HG03064 (cell line): ENCODE results near the gene PDE4D.
"Not testable (repeated sequence)": the region's sequence is repeated elsewhere in the genome, so short reads cannot be mapped to it uniquely, and the experiment has no call there.

ENCODE experiments used
- ATAC-seq: cut with Tn5 transposase; IDR thresholded peaks from one replicate; pipeline ENCODE4 v1.9.1; 2021; ENCODE audit warnings: low read depth; ENCODE audit not compliant: unreplicated experiment

Gene PDE4D

GRCh38 chr5:59079622-59080620, 813.6 kb downstream of the PDE4D start:
- no peak for ATAC-seq

- no peak for ATAC-seq
These were observed 821.6 kb downstream of the PDE4D start for GRCh38 chr5:59071755-59072549.

GRCh38 chr5:59069438-59070079, 824.0 kb downstream of the PDE4D start:
- ATAC-seq = no peak

GRCh38 chr5:59067956-59068656, 825.4 kb downstream of the PDE4D start:
- no peak for ATAC-seq

- no peak for ATAC-seq
These were observed 827.0 kb downstream of the PDE4D start for GRCh38 chr5:59066367-59067163.

DNA sequence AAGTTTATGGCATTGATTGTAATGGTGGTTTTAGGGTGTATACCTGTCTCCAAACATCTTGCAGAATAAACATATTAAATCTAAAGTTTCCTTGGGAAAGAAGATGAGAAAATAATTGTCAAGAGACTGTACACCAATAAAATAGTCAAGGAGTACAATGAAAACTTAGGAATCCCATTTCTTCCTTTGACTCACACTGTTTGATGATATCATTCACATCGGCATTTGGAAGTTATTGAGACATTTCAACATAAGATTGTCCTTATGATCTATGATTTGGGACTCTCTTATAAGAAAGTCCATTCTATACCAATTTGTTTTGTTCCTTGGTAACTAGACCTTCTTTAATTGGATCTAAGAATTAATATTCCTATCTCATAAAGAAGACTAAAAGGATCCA, 828.0 kb downstream of the PDE4D start:
- no peak for ATAC-seq

DNA sequence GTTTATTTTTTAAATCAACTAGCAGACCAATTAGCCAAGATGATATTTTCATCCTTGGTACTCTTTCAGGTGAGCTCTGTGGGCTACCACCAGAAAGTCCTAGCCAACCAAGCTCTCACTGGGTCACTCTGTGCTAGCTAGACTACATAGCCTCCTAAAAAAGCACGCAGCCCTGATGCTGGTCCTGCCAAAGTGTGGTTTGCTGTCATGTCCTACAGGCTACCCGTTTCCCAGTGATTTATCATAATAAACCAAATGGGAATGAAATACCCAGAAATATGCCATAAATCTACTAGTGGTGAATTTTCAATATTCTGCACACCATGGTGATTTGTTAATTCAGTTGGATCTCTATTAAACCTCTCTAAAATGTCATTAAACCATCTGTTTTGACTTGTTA, 829.2 kb downstream of the PDE4D start:
- ATAC-seq = no peak

DNA sequence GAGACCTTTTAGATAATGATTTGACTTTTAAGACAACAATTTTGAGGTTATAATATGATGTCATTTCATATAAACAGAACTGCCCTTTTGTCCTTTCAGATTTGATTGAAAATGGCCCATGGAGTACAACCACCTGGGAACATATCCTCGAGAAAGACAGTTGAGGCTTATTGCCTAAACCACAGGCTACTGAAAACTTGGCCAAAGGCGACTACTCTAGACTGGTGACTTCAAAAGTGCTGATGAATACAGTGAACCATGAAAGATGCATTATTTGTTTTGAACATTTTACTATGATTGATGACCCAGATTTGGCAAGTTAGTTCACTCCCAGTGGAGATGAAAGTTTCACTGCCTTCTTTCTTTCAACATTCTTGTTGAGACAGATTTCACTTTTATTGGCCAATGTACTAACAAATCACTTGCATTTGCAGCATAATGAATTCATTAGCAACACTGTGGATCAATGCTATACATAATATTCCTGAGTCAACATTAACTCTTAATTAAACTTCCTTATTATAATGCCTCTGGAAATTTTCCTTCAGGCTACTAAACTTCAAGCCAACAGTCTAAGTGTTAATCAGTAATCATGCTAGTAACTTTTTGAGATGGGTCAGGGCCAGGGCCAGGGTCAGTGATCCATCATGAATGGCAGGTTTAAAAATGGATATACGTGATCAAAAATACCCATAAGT, 830.4 kb downstream of the PDE4D start:
- no peak for ATAC-seq

DNA sequence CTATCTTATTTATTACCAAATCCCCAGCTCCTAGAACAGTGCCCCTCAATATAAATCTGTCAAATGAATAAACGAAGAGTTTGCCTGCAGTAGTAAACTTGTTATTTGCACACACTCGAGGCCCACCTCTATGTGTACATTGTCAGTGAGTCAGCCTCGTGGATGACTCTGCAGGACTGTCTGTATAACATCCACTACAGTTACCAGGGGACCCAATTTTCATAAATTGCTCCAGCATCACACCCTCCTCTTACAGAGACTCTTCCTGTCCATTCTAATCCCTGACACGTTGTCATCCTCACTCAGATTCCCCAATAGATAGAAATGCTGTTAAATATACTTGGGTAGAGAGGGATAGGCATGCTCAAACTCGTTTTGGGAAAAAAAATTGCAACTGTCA, 832.1 kb downstream of the PDE4D start:
- no peak for ATAC-seq

DNA sequence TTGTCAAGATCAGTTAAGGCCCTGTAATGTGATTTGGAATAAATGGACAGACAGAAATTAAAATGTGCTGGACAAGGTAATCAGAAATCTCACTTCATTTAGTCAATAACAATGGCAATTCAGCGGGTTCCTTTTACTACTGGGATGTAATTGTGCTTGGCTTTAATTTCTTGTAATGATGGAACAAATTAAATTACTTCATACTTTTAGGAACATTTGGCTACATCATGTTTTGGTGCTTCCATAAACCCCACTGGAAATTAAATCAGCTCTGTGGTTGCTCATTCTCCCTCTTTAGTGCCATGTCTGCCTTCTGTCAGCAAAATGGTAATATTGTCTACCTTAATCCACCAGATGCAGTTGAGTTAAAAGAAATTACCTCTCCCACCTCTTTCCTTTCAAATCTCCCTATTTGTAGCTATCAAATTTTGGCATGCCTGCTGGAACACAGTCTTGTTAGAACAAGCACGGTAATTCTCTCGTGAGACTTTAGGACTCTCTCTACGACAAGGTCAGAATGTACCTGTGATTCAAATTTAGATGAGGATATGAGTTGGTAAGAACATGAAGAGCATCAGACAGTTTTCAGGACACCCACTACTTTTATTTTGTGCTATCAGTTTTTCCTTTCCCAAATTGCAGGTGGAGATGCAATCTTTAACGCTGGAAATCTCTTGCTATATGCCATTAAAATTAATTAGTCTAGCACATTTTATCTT, 834.4 kb downstream of the PDE4D start:
- ATAC-seq = no peak

DNA sequence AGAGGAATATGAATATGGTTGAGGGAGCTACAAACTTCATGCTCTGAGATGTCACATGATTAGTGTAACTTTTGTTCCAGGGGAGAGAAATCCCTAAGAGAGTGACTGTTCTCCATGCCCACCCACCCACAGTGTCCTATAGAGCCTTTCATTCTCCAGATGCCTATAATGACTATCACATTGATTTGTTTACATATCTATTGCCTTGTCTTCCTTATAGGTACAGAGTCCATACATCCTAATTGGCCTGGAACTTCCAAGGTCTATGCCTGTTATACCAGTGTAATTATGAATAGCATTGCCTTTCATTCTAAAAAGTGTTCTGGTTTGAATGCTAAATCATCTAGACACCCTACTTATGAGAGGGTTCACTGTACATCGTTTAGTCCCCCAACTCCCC, 835.3 kb downstream of the PDE4D start:
- no peak for ATAC-seq

GRCh38 chr5:59056599-59056998, 836.9 kb downstream of the PDE4D start:
- ATAC-seq = not testable (repeated sequence)

GRCh38 chr5:59055745-59056448, 837.6 kb downstream of the PDE4D start:
- no peak for ATAC-seq

GRCh38 chr5:59054963-59055528, 838.5 kb downstream of the PDE4D start:
- no peak for ATAC-seq

DNA sequence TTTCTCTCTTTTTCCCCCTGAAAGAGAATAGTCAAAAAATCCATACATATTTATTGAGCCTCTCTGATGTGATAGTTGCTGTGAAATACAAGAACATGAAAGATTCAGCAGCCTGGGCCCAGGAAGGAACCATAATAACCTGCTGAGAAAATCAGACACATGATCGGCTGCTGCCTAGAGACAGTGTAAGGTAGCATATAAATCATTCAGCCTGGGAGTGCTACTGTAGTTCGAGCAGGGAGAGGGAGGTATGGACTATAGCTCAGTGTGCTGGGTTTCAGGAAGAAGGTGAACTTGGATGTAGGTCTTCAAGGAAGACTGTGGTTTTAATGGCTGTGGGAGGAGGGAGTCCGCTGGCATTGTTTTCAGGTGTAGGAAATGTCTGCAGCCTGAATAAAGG, 841.6 kb downstream of the PDE4D start:
- no peak for ATAC-seq

- ATAC-seq = no peak
These were observed 844.4 kb downstream of the PDE4D start for GRCh38 chr5:59049095-59049494.
